ENCODE data around the gene C12orf76.
"Not testable (repeated sequence)": the region's sequence is repeated elsewhere in the genome, so short reads cannot be mapped to it uniquely, and the experiment has no call there.

C12orf76 gene

DNA sequence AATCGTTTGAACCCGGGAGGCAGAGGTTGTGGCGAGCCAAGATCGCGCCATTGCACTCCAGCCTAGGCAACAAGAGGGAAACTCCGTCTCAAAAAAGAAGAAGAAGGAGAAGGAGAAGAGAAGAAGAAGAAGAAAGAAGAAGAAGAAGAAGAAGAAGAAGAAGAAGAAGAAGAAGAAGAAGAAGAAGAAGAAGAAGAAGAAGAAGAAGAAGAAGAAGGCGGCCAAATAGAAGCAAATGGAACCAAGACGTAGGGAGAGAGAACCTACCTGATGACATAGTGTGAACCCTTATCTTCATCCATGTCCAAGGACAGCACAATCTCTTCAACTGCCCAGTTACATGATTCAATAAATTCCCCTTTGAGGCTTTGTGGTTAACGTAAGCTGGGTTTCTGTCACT is 19.8 kb upstream of the C12orf76 start:
- DNase-seq; intact Hi-C loops (cut with DNase I): not testable (repeated sequence)

DNA sequence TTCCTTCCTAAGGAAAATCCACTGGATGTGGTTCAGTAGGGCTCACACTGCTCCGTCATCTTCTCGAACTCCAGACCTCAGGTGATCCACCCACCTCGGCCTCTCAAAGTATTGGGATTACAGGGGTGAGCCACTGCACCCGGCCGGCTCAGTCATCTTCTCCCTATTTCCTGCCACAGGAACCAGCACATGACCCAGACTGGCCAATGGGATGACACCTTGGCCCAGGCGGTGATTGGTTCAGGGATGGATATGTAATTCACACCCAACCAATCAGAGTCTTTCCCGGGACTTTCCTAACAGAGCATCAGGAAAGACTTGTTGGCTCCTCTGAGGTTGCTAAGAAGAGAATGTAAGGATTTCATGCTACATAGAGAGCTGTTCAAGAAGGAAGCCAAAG is 19.2 kb upstream of the C12orf76 start:
- no peak for DNase-seq
- intact Hi-C loops (cut with DNase I) = no loop called here

DNA sequence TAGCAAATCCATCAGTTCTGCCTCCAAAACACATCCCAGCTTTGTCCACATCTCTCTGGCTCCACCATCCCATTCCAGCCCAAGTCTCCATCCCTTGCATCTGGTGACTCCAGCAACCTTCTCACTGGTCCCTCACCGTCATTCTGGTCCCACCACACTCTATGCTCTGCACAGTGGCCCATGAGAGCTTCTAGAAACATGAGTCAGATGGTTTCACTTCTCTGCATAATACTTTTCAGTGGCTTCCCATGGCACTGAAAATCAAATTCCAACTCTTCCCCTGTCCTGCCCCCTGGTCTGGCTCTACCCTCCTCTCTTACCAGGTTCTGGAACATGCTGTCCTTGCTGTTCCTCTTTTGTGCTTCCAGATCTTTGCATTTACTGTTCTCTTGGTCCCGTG is 17.2 kb upstream of the C12orf76 start:
- no peak for DNase-seq
- intact Hi-C loops (cut with DNase I) = no loop called here

DNA sequence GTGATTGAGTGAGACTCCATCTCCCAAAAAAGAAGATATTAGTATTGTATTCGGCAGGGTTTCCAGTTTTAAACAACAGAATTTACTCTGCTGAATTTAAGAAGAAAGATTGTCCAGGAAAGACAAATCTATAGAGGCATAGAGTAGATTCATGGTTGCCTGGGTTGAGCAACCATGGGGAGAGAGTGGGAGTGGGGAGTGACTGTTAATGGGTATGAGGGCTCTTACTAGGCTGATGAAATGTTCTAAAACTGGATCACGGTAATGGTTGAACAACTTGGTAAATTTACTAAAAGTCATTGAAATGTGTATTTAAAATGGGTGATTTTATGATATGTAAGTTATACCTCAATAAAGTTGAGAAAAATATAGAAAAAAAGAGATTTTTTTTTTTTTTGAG is 13.9 kb upstream of the C12orf76 start:
- DNase-seq = no peak
- intact Hi-C loops (cut with DNase I) = no loop called here

DNA sequence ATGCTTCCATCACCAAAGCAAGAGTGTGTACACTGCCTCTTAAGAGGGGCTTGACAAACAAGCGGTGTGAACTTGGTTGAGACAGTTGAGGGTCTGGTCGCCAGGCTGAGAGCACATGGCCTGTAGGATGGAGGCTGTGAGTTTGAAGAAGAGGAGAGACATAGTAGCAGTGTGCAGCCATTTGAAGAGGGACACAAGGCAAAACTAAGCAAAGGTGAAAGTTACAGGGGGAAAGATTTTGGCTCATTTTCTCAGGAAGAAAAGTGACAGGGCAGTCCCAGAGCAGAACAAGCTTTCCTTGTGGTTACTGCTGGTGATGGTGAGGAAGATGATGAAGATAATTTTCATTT is 11.3 kb upstream of the C12orf76 start:
- intact Hi-C loops (cut with DNase I) = no loop called here
- DNase-seq = no peak

DNA sequence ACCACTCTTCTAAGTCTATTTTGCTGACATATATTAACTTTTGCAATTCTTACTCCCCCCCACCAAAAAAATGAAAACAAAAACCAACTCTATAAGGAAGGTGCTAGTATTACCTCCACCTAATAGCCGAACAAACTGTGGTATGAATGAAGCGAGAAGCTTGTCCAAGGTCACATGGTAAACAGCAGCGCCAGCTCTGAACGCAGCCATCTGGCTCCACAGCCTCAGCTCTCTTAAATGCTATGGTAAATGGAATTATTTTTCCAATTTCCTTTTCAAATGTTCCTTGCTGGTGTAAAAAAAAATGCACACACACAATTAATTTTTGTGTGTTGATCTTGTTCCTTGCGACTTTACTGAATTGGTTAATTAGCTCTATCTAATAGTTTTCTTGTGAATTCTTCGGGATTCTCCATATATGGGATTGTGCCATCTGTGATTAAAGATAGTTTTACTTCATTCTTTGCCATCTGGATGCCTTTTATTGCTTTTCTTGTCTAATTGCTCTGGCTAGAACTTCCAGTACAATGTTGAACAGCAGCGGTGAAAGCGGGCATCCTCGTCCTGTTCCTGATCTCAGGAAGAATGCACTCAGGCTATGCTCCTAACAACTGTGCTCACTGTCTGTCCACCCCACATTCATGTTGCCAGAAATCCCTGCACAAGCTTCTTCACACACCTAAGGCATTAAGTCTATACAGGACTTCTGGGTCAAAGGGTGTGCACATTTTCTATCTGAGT is 10.7 kb upstream of the C12orf76 start:
- DNase-seq = peak in 1 of 42 donors; percentile 69
- intact Hi-C loops (cut with DNase I) = no loop called here

DNA sequence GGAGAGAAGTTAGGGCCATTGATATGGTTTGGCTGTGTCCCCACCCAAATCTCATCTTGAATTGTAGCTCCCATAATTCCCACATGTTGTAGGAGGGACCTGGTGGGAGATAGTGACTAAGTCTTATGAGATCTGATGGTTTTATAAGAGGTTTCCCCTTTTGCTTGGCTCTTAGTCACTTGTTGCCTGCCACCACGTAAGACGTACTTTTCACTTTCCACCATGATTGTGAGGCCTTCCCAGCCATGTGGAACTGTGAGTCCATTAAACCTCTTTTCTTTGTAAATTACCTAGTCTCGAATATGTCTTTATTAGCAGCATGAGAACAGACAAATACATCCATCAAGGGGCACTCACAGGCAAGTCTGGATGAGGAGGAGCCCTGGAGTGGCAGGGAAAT is 8.3 kb upstream of the C12orf76 start:
- DNase-seq; intact Hi-C loops (cut with DNase I): not testable (repeated sequence)

DNA sequence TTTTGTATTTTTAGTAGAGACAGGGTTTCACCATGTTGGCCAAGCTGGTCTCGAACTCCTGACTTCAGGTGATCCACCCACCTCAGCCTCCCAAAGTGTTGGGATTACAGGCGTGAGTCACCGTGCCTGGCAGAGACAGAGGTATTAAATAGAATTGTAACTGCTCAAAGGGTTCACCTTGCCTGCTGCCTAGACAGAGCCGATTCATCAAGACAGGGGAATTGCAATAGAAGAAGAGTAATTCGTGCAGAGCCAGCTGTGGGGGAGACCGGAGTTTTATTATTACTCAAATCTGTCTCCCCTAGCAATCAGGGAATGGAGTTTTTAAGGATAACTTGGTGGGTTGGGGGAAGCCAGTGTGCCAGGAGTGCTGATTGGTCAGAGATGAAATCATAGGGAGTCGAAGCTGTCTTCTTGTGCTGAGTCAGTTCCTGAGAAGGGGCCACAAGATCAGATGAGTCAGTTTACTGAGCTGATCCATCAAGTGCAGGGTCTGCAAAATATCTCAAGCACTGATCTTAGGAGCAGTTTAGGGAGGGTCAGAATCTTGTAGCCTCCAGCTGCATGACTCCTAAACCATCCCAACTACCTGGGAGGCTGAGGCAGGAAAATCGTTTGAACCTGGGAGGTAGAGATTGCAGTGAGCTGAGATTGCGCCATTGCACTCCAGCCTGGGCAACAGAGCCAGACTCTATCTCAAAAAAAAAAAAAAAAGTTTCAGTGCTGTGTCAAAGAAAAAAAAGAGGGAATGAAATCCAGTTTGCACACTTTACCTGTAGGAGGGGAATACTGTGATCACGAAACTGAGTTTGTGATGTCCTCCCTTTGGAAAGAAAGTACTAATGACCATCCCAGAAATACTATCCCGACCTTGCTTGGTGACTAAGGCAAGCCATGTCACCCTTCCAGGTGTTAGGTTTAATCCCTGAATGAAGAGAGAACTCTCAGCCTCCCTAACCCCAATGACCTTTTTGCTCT is 7.3 kb upstream of the C12orf76 start:
- peak in 24 of 42 donors; percentile 23 to 74 (median 50) for DNase-seq
- intact Hi-C loops (cut with DNase I) = not testable (repeated sequence)

DNA sequence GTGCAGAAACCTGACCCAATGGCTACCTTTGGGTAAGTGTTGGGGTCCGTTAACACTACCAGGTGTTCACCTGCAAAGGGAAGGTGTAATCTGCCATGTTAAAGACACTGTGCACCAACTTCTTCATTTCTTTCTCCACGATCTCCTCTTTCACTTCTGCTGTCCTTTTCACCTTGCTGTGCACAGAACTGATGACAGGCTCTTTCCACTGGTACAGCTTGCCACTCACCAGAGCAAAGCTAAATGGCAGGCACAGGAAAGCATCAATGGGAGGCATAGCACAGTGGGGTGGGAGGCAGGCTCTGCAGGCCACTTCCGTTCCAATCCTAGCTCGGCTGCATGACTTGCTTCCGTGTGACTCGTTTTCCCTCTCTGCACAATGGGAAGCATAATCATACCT is 2.6 kb upstream of the C12orf76 start:
- intact Hi-C loops (cut with DNase I) = no loop called here
- no peak for DNase-seq

DNA sequence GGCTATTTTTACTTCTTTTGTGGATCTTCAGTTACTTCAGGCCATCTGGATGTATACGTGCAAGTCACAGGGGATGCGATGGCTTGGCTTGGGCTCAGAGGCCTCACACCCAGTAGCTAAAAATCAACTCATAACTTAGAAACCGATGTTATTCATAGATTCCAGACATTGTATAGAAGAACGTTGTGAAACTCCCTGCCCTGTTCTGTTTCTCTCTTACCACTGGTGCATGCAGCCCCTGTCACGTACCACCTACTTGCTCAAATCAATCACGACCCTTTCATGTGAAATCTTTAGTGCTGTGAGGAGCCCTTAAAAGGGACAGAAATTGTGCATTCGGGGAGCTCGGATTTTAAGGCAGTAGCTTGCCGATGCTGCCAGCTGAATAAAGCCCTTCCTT is 1.3 kb upstream of the C12orf76 start:
- intact Hi-C loops (cut with DNase I); DNase-seq: not testable (repeated sequence)

DNA sequence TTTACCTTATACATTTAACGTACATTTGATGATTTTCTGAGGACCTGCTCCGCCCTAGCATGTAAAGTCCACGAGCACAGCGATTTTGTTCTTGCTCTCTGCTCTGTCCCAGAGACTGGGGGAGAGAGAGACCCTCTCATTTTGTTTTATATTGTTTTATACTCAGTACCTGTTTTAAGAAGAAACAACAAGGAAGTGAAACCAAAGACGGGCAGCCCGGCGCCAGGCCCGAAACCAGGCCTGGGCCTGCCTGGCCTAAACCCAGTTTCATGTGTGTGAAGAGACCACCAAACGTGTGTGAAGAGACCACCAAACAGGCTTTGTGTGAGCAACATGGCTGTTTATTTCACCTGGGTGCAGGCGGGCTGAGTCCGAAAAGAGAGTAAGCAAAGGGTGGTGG is 712 bp upstream of the C12orf76 start:
- DNase-seq; intact Hi-C loops (cut with DNase I): not testable (repeated sequence)

DNA sequence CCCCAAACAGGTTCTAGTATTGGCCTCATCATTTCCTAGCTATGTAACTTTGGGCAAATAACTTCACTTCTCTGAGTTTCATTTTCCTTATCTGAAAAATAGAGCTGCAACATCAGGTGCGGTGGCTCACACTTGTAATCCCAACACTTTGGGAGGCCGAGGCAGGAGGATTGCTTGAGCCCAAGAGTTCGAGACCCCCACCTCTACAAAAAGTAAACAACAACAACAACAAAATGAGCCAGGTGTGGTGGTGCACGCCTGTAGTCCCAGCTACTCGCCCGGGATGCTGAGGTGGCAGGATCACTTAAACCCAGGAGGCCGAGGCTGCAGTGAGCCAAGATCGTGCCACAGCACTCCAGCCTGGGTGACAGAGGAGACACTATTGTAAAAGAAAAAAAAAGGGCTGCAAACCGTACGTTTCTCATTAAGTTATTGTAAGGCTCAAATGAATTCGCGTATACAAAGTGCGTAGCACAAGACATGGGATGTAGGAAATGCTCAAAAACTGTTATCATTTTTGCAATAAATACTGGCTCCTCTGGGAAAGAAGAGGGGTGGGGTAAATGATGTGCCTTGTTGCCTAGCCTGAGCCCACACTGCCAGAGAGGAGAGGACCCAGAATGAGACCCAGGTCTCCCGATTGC is 903 bp downstream of the C12orf76 start:
- intact Hi-C loops (cut with DNase I) = no loop called here
- DNase-seq = no peak

DNA sequence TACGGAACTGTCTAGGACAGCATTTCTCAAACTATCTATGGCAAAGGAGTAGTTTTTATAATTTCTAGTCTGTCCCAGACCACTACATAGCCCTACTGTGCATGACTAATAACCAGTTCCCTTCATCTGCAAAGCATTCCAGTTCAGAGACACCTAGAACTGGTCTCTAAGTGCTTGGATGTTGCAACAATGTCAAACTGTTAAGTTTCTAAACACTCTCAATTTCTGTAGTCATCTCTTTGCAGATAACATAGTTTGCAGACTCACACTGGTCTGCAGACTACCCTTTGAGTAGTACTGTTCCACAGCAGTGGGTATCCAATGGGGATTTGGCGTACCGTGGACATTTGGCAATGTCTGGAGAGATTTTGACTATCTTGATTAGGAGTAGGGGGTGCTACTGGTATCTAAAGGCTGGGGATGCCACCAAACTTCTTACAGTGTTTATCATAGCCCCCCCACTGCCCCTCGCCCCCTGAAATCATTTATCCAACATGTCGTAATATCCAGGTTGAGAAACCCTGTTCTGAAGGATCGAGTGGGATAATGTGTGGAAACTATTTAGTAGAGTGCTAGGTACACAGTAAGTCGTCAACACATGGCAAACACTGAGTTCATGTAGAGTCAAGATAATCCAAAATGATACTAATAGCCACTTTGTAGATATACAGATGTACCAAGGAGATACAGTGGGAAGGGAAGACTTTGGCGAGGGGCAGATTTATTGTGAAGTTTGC is 1.7 kb downstream of the C12orf76 start:
- no peak for DNase-seq
- intact Hi-C loops (cut with DNase I) = no loop called here

DNA sequence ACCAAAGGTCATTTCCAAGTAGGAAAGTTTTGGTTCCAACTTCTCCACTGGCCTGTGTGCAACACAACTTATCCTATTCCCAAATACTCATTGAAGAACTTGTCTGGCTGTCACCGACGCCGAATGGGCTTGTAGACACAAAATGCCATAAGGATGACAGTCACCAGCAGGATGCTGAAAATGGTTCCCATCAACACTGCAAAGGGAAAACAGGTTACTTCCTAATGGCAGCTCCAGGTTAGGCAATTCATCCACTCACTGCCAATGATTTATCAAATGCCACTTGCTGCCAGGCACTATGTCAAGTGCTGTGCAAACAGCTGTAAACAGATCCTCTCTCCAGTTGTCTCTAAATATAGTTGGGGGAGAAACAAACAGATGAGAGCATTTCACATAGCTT is 6.1 kb downstream of the C12orf76 start:
- intact Hi-C loops (cut with DNase I) = no loop called here
- DNase-seq = no peak

DNA sequence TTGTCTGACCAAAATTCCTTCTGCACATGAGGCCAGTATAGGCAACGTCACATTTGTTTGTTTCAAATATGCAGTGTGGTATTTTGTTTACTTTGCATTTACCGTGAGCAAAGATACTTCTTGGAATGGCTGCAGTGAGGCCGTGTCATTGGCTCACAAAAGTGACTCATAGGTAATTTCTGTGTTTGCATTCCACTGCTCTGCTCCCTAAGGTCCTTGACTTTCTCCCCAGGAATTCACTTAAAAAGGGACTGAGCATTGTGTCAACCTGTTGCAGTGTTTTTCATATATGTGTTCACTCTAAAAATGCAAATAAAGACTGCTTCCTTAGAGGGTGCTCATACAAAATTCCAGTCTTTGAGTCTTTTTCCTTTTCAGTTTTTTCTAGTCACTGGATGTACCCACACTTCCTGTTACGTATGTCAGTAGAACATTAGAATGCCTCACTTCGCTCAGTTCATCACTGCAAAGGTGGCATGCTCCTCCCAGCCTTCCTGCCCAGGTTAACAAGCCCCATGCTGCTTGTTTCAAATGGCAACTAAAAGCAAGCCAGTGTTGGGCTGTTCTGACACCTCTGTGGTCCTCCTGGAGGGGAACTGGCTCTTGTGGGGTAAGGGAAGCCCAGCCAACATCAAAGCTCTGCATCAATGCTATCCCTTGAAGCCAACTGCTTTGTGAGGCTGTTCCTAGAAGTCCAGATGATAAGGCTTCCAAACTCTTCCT is 9.1 kb downstream of the C12orf76 start:
- intact Hi-C loops (cut with DNase I) = no loop called here
- peak in 7 of 42 donors; percentile 26 to 53 (median 42) for DNase-seq

DNA sequence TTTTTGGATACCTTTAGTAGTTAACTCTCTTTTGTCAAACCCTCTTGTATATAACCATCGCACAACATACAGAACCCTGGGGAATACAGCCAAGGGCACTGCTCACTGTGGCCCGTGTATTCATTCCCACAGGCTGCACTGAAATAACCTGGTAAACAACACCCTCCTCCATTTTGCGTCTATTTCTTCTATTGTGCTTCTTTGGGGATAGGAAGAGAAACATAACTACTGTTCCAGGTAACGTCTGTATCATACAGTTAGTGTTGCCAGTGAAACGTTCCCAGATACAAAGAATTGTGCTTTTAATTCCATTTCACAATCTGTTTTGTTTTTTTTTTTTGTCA is 9.6 kb downstream of the C12orf76 start:
- intact Hi-C loops (cut with DNase I) = no loop called here
- no peak for DNase-seq

DNA sequence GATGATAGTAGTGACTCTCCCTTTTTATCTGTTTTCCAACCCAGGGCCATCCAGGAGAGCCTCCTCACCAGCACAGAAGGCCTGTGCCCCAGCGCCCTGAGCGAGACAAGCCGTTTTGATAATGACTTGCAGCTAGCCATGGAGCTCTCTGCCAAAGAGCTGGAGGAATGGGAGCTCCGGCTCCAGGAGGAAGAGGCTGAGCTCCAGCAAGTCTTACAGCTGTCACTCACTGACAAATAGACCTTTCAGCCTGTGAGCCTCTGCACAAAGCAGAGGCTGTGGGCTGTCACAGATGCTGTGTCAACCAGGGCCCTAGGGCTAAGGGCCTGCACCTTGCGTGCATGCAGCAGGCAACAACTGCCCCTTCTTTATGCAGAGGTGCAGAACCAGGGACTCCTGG is 11.0 kb downstream of the C12orf76 start:
- intact Hi-C loops (cut with DNase I) = no loop called here
- peak in 40 of 42 donors; percentile 12 to 79 (median 53) for DNase-seq

DNA sequence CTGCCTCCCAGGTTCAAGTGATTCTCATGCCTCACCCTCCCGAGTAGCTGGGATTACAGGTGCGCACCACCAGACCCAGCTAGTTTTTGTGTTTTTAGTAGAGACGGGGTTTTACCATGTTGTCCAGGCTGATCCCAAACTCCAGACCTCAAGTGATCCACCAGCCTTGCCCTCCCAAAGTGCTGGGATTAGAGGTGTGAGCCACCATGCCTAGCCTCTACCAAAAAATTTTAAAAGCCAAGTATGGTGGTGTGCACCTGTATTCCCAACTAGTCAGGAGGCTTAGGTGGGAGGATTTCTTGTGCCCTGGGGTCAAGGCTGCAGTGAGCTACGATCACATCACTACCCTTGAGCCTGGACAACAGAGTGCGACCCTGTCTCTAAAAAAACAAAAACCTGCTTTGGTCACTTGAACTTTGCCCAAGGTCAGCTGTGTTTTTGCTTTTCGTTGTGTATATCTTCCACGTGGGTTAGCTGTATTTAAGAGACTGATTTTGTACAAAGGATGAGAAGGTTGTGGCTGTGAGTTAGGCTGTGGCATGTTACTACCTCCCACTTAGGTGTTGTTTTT is 12.7 kb downstream of the C12orf76 start:
- intact Hi-C loops (cut with DNase I) = no loop called here

More for the DNA sequence above, 12.7 kb downstream of the C12orf76 start:
- DNase-seq = no peak

Measured in head of caudate nucleus (tissue), 42 donors.